ENCODE measurements around the gene KRTAP3-2.

Gene KRTAP3-2

GRCh38 chr17:41013606-41014005 lies 13.9 kb upstream of the KRTAP3-2 start:
- no peak overlapping the region for H3K4me3 ChIP-seq (ENCODE audit: low read depth, low read length)
- TF ChIP-seq CTCF (IDR thresholded peaks at IDR 0.05; ENCODE audit: low read depth, low read length): no peak

DNA sequence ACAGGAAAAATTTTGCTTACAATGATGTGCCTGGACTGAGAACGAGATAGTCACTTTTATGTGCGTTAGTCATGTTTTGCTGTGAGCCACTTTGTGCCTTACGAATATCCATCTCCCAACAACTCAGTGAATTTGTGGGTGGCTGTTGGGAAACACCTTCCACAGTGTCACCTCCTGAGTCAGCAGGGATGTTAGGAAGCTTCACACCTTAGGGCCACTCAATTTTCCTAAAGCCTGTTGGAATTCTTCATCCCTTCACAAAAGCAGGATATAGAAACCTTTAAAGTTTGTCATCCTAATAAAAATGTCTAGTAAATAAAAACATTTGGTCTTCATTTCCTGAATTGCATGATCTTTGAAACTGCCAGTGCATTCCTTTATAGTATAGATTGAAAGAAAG lies 13.5 kb upstream of the KRTAP3-2 start:
- no peak for TF ChIP-seq CTCF (IDR thresholded peaks at IDR 0.05; ENCODE audit: low read depth, low read length)
- H3K4me3 ChIP-seq (ENCODE audit: low read depth, low read length): no peak overlapping the region

DNA sequence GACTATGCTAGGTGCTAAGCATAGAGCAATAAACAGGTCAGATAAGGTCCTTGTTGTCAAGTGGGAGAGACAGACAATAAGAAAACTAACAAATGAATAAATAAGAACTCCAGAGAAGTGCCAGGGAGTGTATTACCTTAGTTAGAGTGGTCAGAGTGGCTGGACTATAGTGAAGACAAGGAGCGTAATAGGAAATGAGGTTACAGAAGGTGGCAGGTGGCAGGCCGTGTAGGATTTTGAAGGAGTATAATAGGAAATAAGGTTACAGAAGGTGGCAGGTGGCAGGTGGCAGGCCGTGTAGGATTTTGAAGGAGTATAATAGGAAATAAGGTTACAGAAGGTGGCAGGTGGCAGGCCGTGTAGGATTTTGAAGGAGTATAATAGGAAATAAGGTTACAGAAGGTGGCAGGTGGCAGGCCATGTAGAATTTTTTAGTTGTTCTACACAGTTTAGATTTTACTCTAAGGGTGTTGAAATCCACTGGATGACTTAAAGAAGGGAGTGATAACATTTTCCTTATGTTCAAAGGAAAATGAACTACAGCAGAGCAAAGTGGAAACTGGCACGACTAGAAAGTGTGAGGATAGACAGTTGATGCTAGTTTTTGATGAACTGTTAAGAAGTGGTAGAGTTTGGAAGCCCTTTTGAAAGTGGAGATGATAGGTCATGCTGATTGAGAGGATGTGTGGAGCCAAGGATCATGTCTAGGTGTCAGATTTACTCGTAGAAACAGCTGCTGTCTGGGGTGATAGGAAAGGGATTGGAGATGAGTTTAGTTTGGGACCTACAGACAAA lies 12.8 kb upstream of the KRTAP3-2 start:
- TF ChIP-seq CTCF (IDR thresholded peaks at IDR 0.05; ENCODE audit: low read depth, low read length): no peak
- H3K4me3 ChIP-seq (ENCODE audit: low read depth, low read length): no peak overlapping the region

- TF ChIP-seq CTCF (IDR thresholded peaks at IDR 0.05; ENCODE audit: low read depth, low read length): no peak
- no peak overlapping the region for H3K4me3 ChIP-seq (ENCODE audit: low read depth, low read length)
These were observed 10.7 kb upstream of the KRTAP3-2 start for GRCh38 chr17:41010441-41010840.

DNA sequence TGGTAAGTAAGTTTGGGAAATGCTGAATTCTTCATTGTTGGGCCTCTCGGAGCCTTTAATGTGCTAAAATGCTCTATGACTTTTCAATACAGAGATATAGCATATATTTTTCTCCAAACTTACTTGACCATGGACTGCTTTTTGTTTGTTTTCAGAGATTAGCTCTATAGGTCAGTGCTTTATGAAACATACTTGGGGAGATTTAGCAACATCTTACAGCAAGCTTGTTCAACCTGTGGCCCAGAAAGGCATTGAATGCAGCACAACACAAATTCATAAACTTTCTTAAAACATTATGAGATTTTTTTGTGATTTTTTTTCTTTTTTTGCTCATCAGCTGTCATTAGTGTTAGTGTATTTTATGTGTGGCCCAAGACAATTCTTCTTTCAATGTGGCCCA lies 10.2 kb upstream of the KRTAP3-2 start:
- no peak for TF ChIP-seq CTCF (IDR thresholded peaks at IDR 0.05; ENCODE audit: low read depth, low read length)

GRCh38 chr17:41009301-41009760 lies 9.6 kb upstream of the KRTAP3-2 start:
- H3K4me3 ChIP-seq (ENCODE audit: low read depth, low read length): no peak overlapping the region
- TF ChIP-seq CTCF (IDR thresholded peaks at IDR 0.05; ENCODE audit: low read depth, low read length): no peak

More for the DNA sequence above, 10.2 kb upstream of the KRTAP3-2 start:
- H3K4me3 ChIP-seq (ENCODE audit: low read depth, low read length): no peak overlapping the region

DNA sequence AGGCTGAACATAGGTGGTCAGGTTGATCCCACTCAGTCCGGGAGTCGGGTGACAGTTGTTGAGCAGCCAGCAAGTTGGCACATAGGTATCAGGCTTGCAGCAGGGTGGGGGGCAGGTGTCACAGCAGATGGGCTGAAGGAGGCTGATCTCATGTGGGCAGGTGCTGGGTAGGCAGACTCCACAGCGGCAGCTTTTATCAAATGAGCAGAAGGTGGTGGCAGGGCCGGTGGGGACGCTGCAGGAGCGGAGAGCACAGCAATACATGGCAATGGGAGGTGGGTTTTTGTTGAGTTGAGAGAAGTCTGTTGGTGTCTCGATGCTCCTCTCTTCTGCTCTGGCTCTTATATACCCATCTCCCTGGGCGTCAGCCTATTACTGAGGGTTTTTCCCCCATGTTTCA lies 9.1 kb upstream of the KRTAP3-2 start, which contains the start of gene KRTAP3-1:
KRTAP3-1 (minus strand) TSS at position 318 of the 400 bp plus-strand sequence; CDS start at position 264, 54 bp downstream.
- TF ChIP-seq CTCF (IDR thresholded peaks at IDR 0.05; ENCODE audit: low read depth, low read length): no peak

More for the DNA sequence above, 9.1 kb upstream of the KRTAP3-2 start, which contains the start of gene KRTAP3-1:
- no peak within 1 kb of the TSS for H3K4me3 ChIP-seq (ENCODE audit: low read depth, low read length)
